HEK293 (cell line): ENCODE data around the gene SMIM44.

Experiments
- EGR2 ChIP-seq: fragments of 450-650 bp; formaldehyde crosslinking; IDR thresholded peaks from 2 replicates; pipeline ENCODE4 v1.5.1; 2016; ENCODE audit warnings: low read depth, missing biosample characterization, missing genetic modification characterization
- GFI1B ChIP-seq: fragments of 450-650 bp; formaldehyde crosslinking; IDR thresholded peaks from 2 replicates; pipeline ENCODE4 v1.5.1; 2016; ENCODE audit warnings: missing biosample characterization, missing genetic modification characterization
- GLIS1 ChIP-seq: fragments of 450-650 bp; formaldehyde crosslinking; IDR thresholded peaks from 2 replicates; pipeline ENCODE4 v1.5.1; 2016; ENCODE audit warnings: missing biosample characterization, missing genetic modification characterization
- HOXA7 ChIP-seq: sonication (generic); formaldehyde crosslinking; IDR thresholded peaks from 2 replicates; pipeline ENCODE4 v1.8.1; 2022; ENCODE audit warnings: missing genetic modification reagents, borderline replicate concordance
- KLF8 ChIP-seq: fragments of 450-650 bp; formaldehyde crosslinking; IDR thresholded peaks from 2 replicates; pipeline ENCODE4 v1.5.1; 2016; ENCODE audit warnings: missing biosample characterization, missing genetic modification characterization
- MEIS1 ChIP-seq: sonication (generic); formaldehyde crosslinking; IDR thresholded peaks from 2 replicates; pipeline ENCODE4 v1.8.1; 2022; ENCODE audit warnings: missing genetic modification reagents, mild to moderate bottlenecking, borderline replicate concordance
- SETDB1 ChIP-seq: IDR thresholded peaks from one replicate; pipeline ENCODE4 v1.6.1; 2017; ENCODE audit warnings: mild to moderate bottlenecking, low read length, moderate library complexity, mixed read lengths; ENCODE audit not compliant: insufficient read length
- SP2 ChIP-seq: fragments of 450-650 bp; formaldehyde crosslinking; IDR thresholded peaks from 2 replicates; pipeline ENCODE4 v1.5.1; 2016; ENCODE audit warnings: missing biosample characterization, missing genetic modification characterization
- ZBTB10 ChIP-seq: fragments of 450-650 bp; formaldehyde crosslinking; IDR thresholded peaks from 2 replicates; pipeline ENCODE4 v1.5.1; 2016; ENCODE audit warnings: missing biosample characterization, missing genetic modification characterization
- ZBTB8A ChIP-seq: fragments of 450-650 bp; formaldehyde crosslinking; IDR thresholded peaks from 2 replicates; pipeline ENCODE4 v1.5.1; 2016; ENCODE audit warnings: missing biosample characterization, missing genetic modification characterization
- ZFP37 ChIP-seq: fragments of 450-650 bp; formaldehyde crosslinking; IDR thresholded peaks from 2 replicates; pipeline ENCODE4 v1.5.1; 2016; ENCODE audit warnings: missing biosample characterization, missing genetic modification characterization
- ZFP69B ChIP-seq: fragments of 450-650 bp; formaldehyde crosslinking; IDR thresholded peaks from 2 replicates; pipeline ENCODE4 v1.5.1; 2016; ENCODE audit warnings: missing biosample characterization, missing genetic modification characterization
- ZNF112 ChIP-seq: fragments of 450-650 bp; formaldehyde crosslinking; IDR thresholded peaks from 2 replicates; pipeline ENCODE4 v1.5.0; 2017; ENCODE audit warnings: missing biosample characterization, missing genetic modification characterization
- ZNF114 ChIP-seq: fragments of 450-650 bp; formaldehyde crosslinking; IDR thresholded peaks from 2 replicates; pipeline ENCODE4 v1.5.0; 2017; ENCODE audit warnings: missing biosample characterization, missing genetic modification characterization
- ZNF169 ChIP-seq: fragments of 450-650 bp; formaldehyde crosslinking; IDR thresholded peaks from 2 replicates; pipeline ENCODE4 v1.5.1; 2016; ENCODE audit warnings: missing biosample characterization, missing genetic modification characterization
- ZNF184 ChIP-seq: fragments of 450-650 bp; IDR thresholded peaks from 2 replicates; pipeline ENCODE4 v1.5.1; 2018; ENCODE audit warnings: missing biosample characterization, mild to moderate bottlenecking, missing genetic modification characterization
- ZNF202 ChIP-seq: fragments of 450-650 bp; formaldehyde crosslinking; IDR thresholded peaks from 2 replicates; pipeline ENCODE4 v1.5.1; 2016; ENCODE audit warnings: missing biosample characterization, missing genetic modification characterization, borderline replicate concordance
- ZNF292 ChIP-seq: fragments of 450-650 bp; formaldehyde crosslinking; IDR thresholded peaks from 2 replicates; pipeline ENCODE4 v1.5.1; 2016; ENCODE audit warnings: low read depth, missing biosample characterization, missing genetic modification characterization, borderline replicate concordance
- ZNF391 ChIP-seq: fragments of 450-650 bp; formaldehyde crosslinking; IDR thresholded peaks from 2 replicates; pipeline ENCODE4 v1.5.1; 2016; ENCODE audit warnings: low read depth, missing biosample characterization, missing genetic modification characterization, borderline replicate concordance
- ZNF404 ChIP-seq: fragments of 450-650 bp; formaldehyde crosslinking; IDR thresholded peaks from 2 replicates; pipeline ENCODE4 v1.5.1; 2017; ENCODE audit warnings: missing biosample characterization, missing genetic modification characterization
- ZNF473 ChIP-seq: fragments of 450-650 bp; formaldehyde crosslinking; IDR thresholded peaks from 2 replicates; pipeline ENCODE4 v1.5.1; 2017; ENCODE audit warnings: missing biosample characterization, missing genetic modification characterization
- ZNF510 ChIP-seq: fragments of 450-650 bp; formaldehyde crosslinking; IDR thresholded peaks from 2 replicates; pipeline ENCODE4 v1.5.1; 2018; ENCODE audit warnings: mild to moderate bottlenecking, missing genetic modification characterization, missing biosample characterization; ENCODE audit not compliant: insufficient replicate concordance
- ZNF624 ChIP-seq: fragments of 450-650 bp; formaldehyde crosslinking; IDR thresholded peaks from 2 replicates; pipeline ENCODE4 v1.5.1; 2017; ENCODE audit warnings: missing biosample characterization, missing genetic modification characterization
- ZNF707 ChIP-seq: fragments of 450-650 bp; formaldehyde crosslinking; IDR thresholded peaks from 2 replicates; pipeline ENCODE4 v1.5.1; 2016; ENCODE audit warnings: missing biosample characterization, missing genetic modification characterization
- ZNF837 ChIP-seq: fragments of 450-650 bp; formaldehyde crosslinking; IDR thresholded peaks from 2 replicates; pipeline ENCODE4 v1.5.1; 2016; ENCODE audit warnings: missing biosample characterization, missing genetic modification characterization
- ZNF843 ChIP-seq: fragments of 450-650 bp; formaldehyde crosslinking; IDR thresholded peaks from 2 replicates; pipeline ENCODE4 v1.5.1; 2016; ENCODE audit warnings: missing biosample characterization, missing genetic modification characterization
- ZSCAN23 ChIP-seq: fragments of 450-650 bp; formaldehyde crosslinking; IDR thresholded peaks from 2 replicates; pipeline ENCODE4 v1.5.1; 2016; ENCODE audit warnings: missing biosample characterization, missing genetic modification characterization
- ZXDB ChIP-seq: fragments of 450-650 bp; formaldehyde crosslinking; IDR thresholded peaks from 2 replicates; pipeline ENCODE4 v1.5.1; 2016; ENCODE audit warnings: missing biosample characterization, missing genetic modification characterization
- TF ChIP-seq, protein P1 (sequence below): fragments of 450-650 bp; formaldehyde crosslinking; IDR thresholded peaks from 2 replicates; pipeline ENCODE4 v1.5.1; 2016; ENCODE audit warnings: missing biosample characterization, missing genetic modification characterization, low read depth
- TF ChIP-seq, protein P2 (sequence below): fragments of 450-650 bp; formaldehyde crosslinking; IDR thresholded peaks from 2 replicates; pipeline ENCODE4 v1.5.1; 2016; ENCODE audit warnings: missing biosample characterization, missing genetic modification characterization, borderline replicate concordance
- TF ChIP-seq, protein P3 (sequence below): fragments of 450-650 bp; formaldehyde crosslinking; IDR thresholded peaks from 2 replicates; pipeline ENCODE4 v1.5.1; 2017; ENCODE audit warnings: missing biosample characterization, mild to moderate bottlenecking, missing genetic modification characterization, moderate library complexity

Gene SMIM44

GRCh38 chr19:3434630-3435553 is 48.3 kb downstream of the SMIM44 start (continued):
- TF ChIP-seq ZNF114 (no peak), ZNF202 (tag by site-specific recombination) (no peak), SETDB1 (no peak), ZFP69B (tag by site-specific recombination) (no peak; the same call in 1 of the 2 replicates), GFI1B (tag by site-specific recombination) (no peak), ZNF404 (no peak), HOXA7 (CRISPR knock-in tag) (no peak), SP2 (tag by site-specific recombination) (peak; percentile 93), ZBTB10 (tag by site-specific recombination) (0 out of 2 replicates have a peak, but pooled peaks have one; percentile 17), ZNF473 (no peak), ZNF624 (tag by site-specific recombination) (no peak), KLF8 (tag by site-specific recombination) (peak; percentile 98), ZNF707 (no peak), MEIS1 (CRISPR knock-in tag) (no peak), ZNF837 (tag by site-specific recombination) (no peak), ZNF510 (no peak), ZNF112 (no peak), ZNF184 (tag by site-specific recombination) (no peak), ZNF843 (peak; percentile 57), ZNF292 (tag by site-specific recombination) (no peak), ZSCAN23 (tag by site-specific recombination) (no peak), GLIS1 (tag by site-specific recombination) (peak; percentile 56), ZNF169 (no peak), ZXDB (peak; percentile 96), ZFP37 (tag by site-specific recombination) (peak; percentile 72; the same call in 1 of the 2 replicates), EGR2 (tag by site-specific recombination) (peak; percentile 98), ZBTB8A (tag by site-specific recombination) (peak; percentile 94), ZNF391 (tag by site-specific recombination) (0 out of 2 replicates have a peak, but pooled peaks have one; percentile 35)
- TF ChIP-seq, protein P1, sequence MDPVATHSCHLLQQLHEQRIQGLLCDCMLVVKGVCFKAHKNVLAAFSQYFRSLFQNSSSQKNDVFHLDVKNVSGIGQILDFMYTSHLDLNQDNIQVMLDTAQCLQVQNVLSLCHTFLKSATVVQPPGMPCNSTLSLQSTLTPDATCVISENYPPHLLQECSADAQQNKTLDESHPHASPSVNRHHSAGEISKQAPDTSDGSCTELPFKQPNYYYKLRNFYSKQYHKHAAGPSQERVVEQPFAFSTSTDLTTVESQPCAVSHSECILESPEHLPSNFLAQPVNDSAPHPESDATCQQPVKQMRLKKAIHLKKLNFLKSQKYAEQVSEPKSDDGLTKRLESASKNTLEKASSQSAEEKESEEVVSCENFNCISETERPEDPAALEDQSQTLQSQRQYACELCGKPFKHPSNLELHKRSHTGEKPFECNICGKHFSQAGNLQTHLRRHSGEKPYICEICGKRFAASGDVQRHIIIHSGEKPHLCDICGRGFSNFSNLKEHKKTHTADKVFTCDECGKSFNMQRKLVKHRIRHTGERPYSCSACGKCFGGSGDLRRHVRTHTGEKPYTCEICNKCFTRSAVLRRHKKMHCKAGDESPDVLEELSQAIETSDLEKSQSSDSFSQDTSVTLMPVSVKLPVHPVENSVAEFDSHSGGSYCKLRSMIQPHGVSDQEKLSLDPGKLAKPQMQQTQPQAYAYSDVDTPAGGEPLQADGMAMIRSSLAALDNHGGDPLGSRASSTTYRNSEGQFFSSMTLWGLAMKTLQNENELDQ: no peak
- TF ChIP-seq, protein P2, sequence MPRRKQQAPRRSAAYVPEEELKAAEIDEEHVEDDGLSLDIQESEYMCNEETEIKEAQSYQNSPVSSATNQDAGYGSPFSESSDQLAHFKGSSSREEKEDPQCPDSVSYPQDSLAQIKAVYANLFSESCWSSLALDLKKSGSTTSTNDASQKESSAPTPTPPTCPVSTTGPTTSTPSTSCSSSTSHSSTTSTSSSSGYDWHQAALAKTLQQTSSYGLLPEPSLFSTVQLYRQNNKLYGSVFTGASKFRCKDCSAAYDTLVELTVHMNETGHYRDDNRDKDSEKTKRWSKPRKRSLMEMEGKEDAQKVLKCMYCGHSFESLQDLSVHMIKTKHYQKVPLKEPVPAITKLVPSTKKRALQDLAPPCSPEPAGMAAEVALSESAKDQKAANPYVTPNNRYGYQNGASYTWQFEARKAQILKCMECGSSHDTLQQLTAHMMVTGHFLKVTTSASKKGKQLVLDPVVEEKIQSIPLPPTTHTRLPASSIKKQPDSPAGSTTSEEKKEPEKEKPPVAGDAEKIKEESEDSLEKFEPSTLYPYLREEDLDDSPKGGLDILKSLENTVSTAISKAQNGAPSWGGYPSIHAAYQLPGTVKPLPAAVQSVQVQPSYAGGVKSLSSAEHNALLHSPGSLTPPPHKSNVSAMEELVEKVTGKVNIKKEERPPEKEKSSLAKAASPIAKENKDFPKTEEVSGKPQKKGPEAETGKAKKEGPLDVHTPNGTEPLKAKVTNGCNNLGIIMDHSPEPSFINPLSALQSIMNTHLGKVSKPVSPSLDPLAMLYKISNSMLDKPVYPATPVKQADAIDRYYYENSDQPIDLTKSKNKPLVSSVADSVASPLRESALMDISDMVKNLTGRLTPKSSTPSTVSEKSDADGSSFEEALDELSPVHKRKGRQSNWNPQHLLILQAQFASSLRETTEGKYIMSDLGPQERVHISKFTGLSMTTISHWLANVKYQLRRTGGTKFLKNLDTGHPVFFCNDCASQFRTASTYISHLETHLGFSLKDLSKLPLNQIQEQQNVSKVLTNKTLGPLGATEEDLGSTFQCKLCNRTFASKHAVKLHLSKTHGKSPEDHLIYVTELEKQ: no peak
- TF ChIP-seq, protein P3, sequence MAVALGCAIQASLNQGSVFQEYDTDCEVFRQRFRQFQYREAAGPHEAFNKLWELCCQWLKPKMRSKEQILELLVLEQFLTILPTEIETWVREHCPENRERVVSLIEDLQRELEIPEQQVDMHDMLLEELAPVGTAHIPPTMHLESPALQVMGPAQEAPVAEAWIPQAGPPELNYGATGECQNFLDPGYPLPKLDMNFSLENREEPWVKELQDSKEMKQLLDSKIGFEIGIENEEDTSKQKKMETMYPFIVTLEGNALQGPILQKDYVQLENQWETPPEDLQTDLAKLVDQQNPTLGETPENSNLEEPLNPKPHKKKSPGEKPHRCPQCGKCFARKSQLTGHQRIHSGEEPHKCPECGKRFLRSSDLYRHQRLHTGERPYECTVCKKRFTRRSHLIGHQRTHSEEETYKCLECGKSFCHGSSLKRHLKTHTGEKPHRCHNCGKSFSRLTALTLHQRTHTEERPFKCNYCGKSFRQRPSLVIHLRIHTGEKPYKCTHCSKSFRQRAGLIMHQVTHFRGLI (tag by site-specific recombination): peak; percentile 54; the same call in 1 of the 2 replicates
